ENCODE measurements around the gene METRNL. TPM values are rescaled to one million over a fixed set of nuclear protein-coding genes. Genes with fewer than 3 reads are reported as not detected.

Gene METRNL
- polyA plus RNA-seq, 1 donor from 2014 or later: 15.1 TPM

DNA sequence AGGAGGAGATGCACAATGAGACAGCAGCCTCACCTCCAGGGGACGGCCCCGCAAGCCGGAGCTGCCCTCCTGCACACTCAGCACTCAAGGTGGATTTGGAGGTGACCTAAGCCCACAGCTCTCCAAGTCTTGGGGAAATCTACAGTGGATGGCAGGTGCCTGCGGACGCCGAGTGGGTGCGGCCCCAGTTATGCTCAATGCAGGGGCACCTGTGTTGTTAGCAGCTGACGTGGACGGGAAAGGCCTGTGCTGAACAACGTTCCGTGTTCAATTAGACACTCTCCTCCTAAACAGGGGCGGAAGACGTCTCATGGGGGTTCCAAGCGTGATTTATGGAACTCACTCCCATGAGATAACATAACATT is 22.0 kb upstream of the METRNL start:
- Histone ChIP-seq H4K20me1 (ENCODE audit: insufficient read depth) (no peaks in the 10 kb centered on the region), H3K9me3 (ENCODE audit: low read length) (no peaks in the 10 kb centered on the region), H3K27ac (ENCODE audit: low read length) (no peak overlapping the region), H3K9me2 (ENCODE audit: insufficient read depth, low read length) (no peaks in the 10 kb centered on the region), H3K36me3 (ENCODE audit: insufficient read depth, low read length) (no peaks in the 10 kb centered on the region), H3K9ac (ENCODE audit: low read length) (no peak overlapping the region), H3K27me3 (ENCODE audit: insufficient read depth, low read depth, low read length) (no peaks in the 10 kb centered on the region), H3K4me2 (ENCODE audit: low read length) (no peak overlapping the region), H3F3A (ENCODE audit: insufficient read depth, low read length, poor library complexity, severe bottlenecking) (no peaks in the 10 kb centered on the region), H3K4me3 (ENCODE audit: low read length) (no peak overlapping the region), H2AFZ (ENCODE audit: low read depth, low read length) (no peak overlapping the region), H3K79me2 (replicated peaks; ENCODE audit: insufficient read depth, low read length) (no peaks in the 10 kb centered on the region)
- no peak for TF ChIP-seq RAD21 (conservative IDR thresholded peaks at IDR 0.05)
- TF ChIP-seq, protein P1, sequence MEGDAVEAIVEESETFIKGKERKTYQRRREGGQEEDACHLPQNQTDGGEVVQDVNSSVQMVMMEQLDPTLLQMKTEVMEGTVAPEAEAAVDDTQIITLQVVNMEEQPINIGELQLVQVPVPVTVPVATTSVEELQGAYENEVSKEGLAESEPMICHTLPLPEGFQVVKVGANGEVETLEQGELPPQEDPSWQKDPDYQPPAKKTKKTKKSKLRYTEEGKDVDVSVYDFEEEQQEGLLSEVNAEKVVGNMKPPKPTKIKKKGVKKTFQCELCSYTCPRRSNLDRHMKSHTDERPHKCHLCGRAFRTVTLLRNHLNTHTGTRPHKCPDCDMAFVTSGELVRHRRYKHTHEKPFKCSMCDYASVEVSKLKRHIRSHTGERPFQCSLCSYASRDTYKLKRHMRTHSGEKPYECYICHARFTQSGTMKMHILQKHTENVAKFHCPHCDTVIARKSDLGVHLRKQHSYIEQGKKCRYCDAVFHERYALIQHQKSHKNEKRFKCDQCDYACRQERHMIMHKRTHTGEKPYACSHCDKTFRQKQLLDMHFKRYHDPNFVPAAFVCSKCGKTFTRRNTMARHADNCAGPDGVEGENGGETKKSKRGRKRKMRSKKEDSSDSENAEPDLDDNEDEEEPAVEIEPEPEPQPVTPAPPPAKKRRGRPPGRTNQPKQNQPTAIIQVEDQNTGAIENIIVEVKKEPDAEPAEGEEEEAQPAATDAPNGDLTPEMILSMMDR (IDR thresholded peaks at IDR 0.05; ENCODE audit: poor library complexity, severe bottlenecking): no peak
- no peak for TF ChIP-seq EZH2 (IDR thresholded peaks at IDR 0.05; ENCODE audit: borderline replicate concordance, insufficient read depth, low read length, poor library complexity, severe bottlenecking)
- no peak for TF ChIP-seq POLR2AphosphoS5 (IDR thresholded peaks at IDR 0.05)
- TF ChIP-seq MXI1 (conservative IDR thresholded peaks at IDR 0.05; ENCODE audit: poor library complexity, severe bottlenecking): no peak
- TF ChIP-seq TAF1 (IDR thresholded peaks at IDR 0.05; ENCODE audit: low read depth): no peak
- no peak for TF ChIP-seq EP300 (conservative IDR thresholded peaks at IDR 0.05; ENCODE audit: poor library complexity, severe bottlenecking)
- TF ChIP-seq, protein P2, sequence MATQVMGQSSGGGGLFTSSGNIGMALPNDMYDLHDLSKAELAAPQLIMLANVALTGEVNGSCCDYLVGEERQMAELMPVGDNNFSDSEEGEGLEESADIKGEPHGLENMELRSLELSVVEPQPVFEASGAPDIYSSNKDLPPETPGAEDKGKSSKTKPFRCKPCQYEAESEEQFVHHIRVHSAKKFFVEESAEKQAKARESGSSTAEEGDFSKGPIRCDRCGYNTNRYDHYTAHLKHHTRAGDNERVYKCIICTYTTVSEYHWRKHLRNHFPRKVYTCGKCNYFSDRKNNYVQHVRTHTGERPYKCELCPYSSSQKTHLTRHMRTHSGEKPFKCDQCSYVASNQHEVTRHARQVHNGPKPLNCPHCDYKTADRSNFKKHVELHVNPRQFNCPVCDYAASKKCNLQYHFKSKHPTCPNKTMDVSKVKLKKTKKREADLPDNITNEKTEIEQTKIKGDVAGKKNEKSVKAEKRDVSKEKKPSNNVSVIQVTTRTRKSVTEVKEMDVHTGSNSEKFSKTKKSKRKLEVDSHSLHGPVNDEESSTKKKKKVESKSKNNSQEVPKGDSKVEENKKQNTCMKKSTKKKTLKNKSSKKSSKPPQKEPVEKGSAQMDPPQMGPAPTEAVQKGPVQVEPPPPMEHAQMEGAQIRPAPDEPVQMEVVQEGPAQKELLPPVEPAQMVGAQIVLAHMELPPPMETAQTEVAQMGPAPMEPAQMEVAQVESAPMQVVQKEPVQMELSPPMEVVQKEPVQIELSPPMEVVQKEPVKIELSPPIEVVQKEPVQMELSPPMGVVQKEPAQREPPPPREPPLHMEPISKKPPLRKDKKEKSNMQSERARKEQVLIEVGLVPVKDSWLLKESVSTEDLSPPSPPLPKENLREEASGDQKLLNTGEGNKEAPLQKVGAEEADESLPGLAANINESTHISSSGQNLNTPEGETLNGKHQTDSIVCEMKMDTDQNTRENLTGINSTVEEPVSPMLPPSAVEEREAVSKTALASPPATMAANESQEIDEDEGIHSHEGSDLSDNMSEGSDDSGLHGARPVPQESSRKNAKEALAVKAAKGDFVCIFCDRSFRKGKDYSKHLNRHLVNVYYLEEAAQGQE (IDR thresholded peaks at IDR 0.05; ENCODE audit: borderline replicate concordance): no peak
- TF ChIP-seq SMC3 (conservative IDR thresholded peaks at IDR 0.05; ENCODE audit: poor library complexity): no peak

DNA sequence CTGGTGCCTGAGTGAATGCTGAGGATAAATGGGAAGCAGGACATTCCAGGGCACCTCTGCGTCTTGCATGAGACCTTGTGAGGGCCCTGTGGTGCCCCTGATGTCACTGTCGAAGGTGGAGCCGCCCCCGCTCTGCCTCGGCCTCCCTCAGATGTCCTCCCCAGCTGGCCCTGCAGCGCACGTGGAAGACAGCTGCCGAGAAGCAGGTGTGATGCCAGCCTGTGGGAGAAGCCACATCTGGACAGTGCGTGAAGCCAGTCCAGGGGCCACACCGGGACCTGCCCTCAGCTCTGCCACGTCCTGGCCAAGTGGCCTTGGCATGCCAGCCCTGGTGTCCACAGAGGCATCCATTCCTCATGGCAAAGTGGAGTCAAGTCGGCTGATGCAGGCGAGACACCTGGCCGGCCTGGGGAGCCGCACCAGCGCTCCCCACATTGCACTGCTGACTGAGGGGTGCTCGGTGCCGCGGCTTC is 21.6 kb upstream of the METRNL start:
- H4K20me1 ChIP-seq (ENCODE audit: insufficient read depth): no peaks in the 10 kb centered on the region
- no peak overlapping the region for H3K9ac ChIP-seq (ENCODE audit: low read length)
- no peaks in the 10 kb centered on the region for H3K36me3 ChIP-seq (ENCODE audit: insufficient read depth, low read length)
- H3K4me3 ChIP-seq (ENCODE audit: low read length): no peak overlapping the region
- no peak overlapping the region for H2AFZ ChIP-seq (ENCODE audit: low read depth, low read length)
- H3F3A ChIP-seq (ENCODE audit: insufficient read depth, low read length, poor library complexity, severe bottlenecking): no peaks in the 10 kb centered on the region
- H3K9me3 ChIP-seq (ENCODE audit: low read length): no peaks in the 10 kb centered on the region
- H3K27ac ChIP-seq (ENCODE audit: low read length): no peak overlapping the region
- H3K27me3 ChIP-seq (ENCODE audit: insufficient read depth, low read depth, low read length): no peaks in the 10 kb centered on the region
- H3K9me2 ChIP-seq (ENCODE audit: insufficient read depth, low read length): no peaks in the 10 kb centered on the region
- no peaks in the 10 kb centered on the region for H3K79me2 ChIP-seq (replicated peaks; ENCODE audit: insufficient read depth, low read length)
- no peak for TF ChIP-seq POLR2AphosphoS5 (IDR thresholded peaks at IDR 0.05)
- no peak for TF ChIP-seq SMC3 (conservative IDR thresholded peaks at IDR 0.05; ENCODE audit: poor library complexity)
- TF ChIP-seq, protein P1 (IDR thresholded peaks at IDR 0.05; ENCODE audit: poor library complexity, severe bottlenecking): no peak
- TF ChIP-seq MXI1 (conservative IDR thresholded peaks at IDR 0.05; ENCODE audit: poor library complexity, severe bottlenecking): no peak
- TF ChIP-seq, protein P2 (IDR thresholded peaks at IDR 0.05; ENCODE audit: borderline replicate concordance): no peak
- no peak for TF ChIP-seq RAD21 (conservative IDR thresholded peaks at IDR 0.05)
- TF ChIP-seq EP300 (conservative IDR thresholded peaks at IDR 0.05; ENCODE audit: poor library complexity, severe bottlenecking): no peak
- no peak for TF ChIP-seq TAF1 (IDR thresholded peaks at IDR 0.05; ENCODE audit: low read depth)
- no peak for TF ChIP-seq EZH2 (IDR thresholded peaks at IDR 0.05; ENCODE audit: borderline replicate concordance, insufficient read depth, low read length, poor library complexity, severe bottlenecking)
- H3K4me2 ChIP-seq (ENCODE audit: low read length): no peak overlapping the region
